SH-SY5Y (cell line): ENCODE data around the gene EMP2.

Experiments
- GATA2 ChIP-seq: IDR thresholded peaks from 2 replicates; pipeline ENCODE4 v1.6.1; 2011; ENCODE audit warnings: mild to moderate bottlenecking, low read depth, low read length
- GATA3 ChIP-seq: IDR thresholded peaks from 2 replicates; pipeline ENCODE4 v1.6.1; 2011; ENCODE audit warnings: low read depth, mild to moderate bottlenecking, low read length, moderate library complexity

GRCh38 chr16:10501016-10501607 lies 79.3 kb downstream of the EMP2 start:
- TF ChIP-seq GATA2: no peak
- no peak for TF ChIP-seq GATA3
